Right lobe of liver (tissue), 6 donors: ENCODE measurements around the gene PRAF2. TPM values are rescaled to one million over a fixed set of nuclear protein-coding genes. Genes with fewer than 3 reads are reported as not detected.

Source experiments
- ATAC-seq, 4 donors: fragments of 200-7000 bp; cut with Tn5 transposase; one replicate each; pipeline ENCODE4 v1.9.1; 2020; ENCODE audit warnings: mild to moderate bottlenecking in 4 of 4, moderate library complexity in 4 of 4
- DNase-seq, 3 donors: peaks; one replicate each; pipeline ENCODE4 v3.0.0-alpha.2; 2020
- H3K27ac ChIP-seq, 3 donors: fragments of 200-600 bp; one replicate each; pipeline ENCODE4 v1.8.0; 2022
- H3K27me3 ChIP-seq, 2 donors: fragments of 200-600 bp; one replicate each; pipeline ENCODE4 v1.8.0; 2022
- H3K36me3 ChIP-seq, 4 donors: fragments of 200-600 bp; sonication (generic) in 1 of 4; one replicate each; pipeline versions ENCODE4 v1.5.1 to v1.8.0; 2017 to 2022; ENCODE audit warnings: control low read depth in 1 of 4
- H3K4me1 ChIP-seq, 4 donors: fragments of 200-600 bp; sonication (generic) in 1 of 4; one replicate each; pipeline versions ENCODE4 v1.5.1 to v1.8.0; 2017 to 2022; ENCODE audit warnings: control low read depth in 1 of 4
- H3K4me3 ChIP-seq, 3 donors: fragments of 200-600 bp; one replicate each; pipeline ENCODE4 v1.8.0; 2022
- H3K9me3 ChIP-seq, 4 donors: fragments of 200-600 bp; sonication (generic) in 1 of 4; one replicate each; pipeline versions ENCODE4 v1.5.1 to v1.8.0; 2017 to 2022; ENCODE audit warnings: control low read depth in 1 of 4
- POLR2A ChIP-seq: fragments of 450-650 bp; IDR thresholded peaks from one replicate; pipeline ENCODE4 v1.6.1; 2017; ENCODE audit warnings: antibody characterized with exemption, mild to moderate bottlenecking
- WGBS: methylation state at CpG from one replicate; pipeline ENCODE4 v1.1.6; 2018; ENCODE audit warnings: low coverage, low lambda C conversion rate; ENCODE audit not compliant: insufficient coverage; ENCODE audit errors: missing lambda C conversion rate; 5-methylcytosine and 5-hydroxymethylcytosine counted together
- intact Hi-C, 2 donors: fragments of 100-400 bp; cut with DNase I; formaldehyde crosslinking; loops; one replicate each; pipeline versions ENCODE4 v1.11.2 to v1.14.1; 2022
- long read RNA-seq: library from polyadenylated mRNA; unstranded; transcript quantifications from one replicate; pipeline ENCODE4 v2.0.0, GENCODE V29; 2019
- total RNA-seq, 6 experiments: library from RNA; depleted of rRNA in 2 of 6; stranded (reverse); fragments of >200 nt in 2 of 6; fragmentation: NEBNext Ultra II Directional in 3 of 6; extraction: Animal tissue kit (Norgen Biotek cat#: 25700) in 3 of 6; gene quantifications; one replicate each; pipeline versions ENCODE4 v1.1.0 to v1.2.4, GENCODE V29; 2016 to 2023
- TF ChIP-seq, protein P1 (sequence below), 4 donors: fragments of 200-600 bp in 3 of 4; fragments of 450-650 bp in 1 of 4; IDR thresholded peaks; one replicate each; pipeline versions ENCODE4 v1.5.1 to v1.8.0; 2016 to 2022; ENCODE audit warnings: antibody characterized with exemption in 4 of 4, mild to moderate bottlenecking in 2 of 4
- donor health status: DM: no; HTN: yes; CAD: no.
- donor health status: DM: no; HTN: no; CAD: no.
- donor health status: DM: no; HTN: no; CAD: no.
- donor health status: DM: no; HTN: yes; CAD: no.
- donor health status: DM: no; HTN: yes; CAD: no.

Gene PRAF2, protein sequence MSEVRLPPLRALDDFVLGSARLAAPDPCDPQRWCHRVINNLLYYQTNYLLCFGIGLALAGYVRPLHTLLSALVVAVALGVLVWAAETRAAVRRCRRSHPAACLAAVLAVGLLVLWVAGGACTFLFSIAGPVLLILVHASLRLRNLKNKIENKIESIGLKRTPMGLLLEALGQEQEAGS
- total RNA-seq: 10 to 100 TPM in 1 of 6 experiments, 1 to 10 TPM in 5; 3.1 to 11.2 (median 5.1) TPM
- long read RNA-seq: 0 reads

DNA sequence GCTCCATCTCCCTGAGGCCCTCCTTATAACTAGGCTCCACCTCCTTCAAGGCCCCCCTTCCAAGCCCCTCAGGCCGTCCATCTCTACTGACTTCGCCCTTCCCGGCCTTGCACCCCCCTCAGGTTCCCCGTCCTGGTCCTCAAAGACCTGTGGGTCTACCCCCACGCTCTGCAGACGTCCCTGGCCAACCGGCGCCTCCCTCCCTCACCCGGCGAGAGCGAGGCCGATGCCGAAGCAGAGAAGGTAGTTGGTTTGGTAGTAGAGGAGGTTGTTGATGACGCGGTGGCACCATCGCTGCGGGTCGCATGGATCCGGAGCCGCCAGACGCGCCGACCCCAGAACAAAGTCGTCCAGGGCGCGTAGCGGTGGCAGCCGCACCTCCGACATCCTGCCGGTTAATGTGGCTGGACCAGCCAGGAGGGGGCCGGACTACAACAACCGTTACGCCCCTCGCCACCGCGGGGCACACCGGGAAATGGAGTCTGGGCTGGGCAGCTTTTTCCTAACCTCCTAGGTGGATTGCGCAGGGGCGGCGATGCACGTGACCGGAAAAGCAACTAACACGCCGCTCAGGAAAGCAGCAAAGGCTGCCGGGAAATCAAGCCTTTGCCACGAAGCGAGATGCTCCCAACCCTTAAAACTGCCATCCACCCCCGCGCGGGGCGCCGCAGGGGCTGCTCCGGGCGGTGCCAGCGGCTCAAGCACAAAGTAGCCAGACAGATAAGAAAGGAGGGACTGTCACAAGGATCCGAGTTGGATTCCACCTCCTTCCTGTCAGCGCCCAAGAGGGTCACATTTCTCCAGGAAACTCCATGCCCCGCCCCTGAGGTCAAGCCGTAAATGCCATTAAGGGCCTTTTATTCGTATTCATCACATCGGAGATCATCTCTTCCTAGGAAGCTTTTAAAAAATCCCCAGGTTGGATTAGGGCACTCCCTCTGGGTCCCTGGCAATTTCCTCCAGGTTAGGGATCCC is at the start of gene PRAF2:
Gene PRAF2 (minus strand): TSS at position 402 of the 975 bp plus-strand sequence. CDS start 15 bp downstream, at position 387.
- Histone ChIP-seq H3K36me3 (no peaks in the 10 kb centered on the region), H3K4me3 (peak within 1 kb of the TSS; percentile 32 to 51 (median 44)), H3K27me3 (no peaks in the 10 kb centered on the region), H3K27ac (peak within 1 kb of the TSS in 1 of 3 donors; percentile 24), H3K4me1 (no peaks in the 10 kb centered on the region), H3K9me3 (no peaks in the 10 kb centered on the region)
- ATAC-seq (peak; percentile 92 to 96 (median 94)), DNase-seq (peak; percentile 92 to 95 (median 94))
- intact Hi-C loops: no loop called here
- TF ChIP-seq POLR2A: peak; percentile 55
- TF ChIP-seq, protein P1, sequence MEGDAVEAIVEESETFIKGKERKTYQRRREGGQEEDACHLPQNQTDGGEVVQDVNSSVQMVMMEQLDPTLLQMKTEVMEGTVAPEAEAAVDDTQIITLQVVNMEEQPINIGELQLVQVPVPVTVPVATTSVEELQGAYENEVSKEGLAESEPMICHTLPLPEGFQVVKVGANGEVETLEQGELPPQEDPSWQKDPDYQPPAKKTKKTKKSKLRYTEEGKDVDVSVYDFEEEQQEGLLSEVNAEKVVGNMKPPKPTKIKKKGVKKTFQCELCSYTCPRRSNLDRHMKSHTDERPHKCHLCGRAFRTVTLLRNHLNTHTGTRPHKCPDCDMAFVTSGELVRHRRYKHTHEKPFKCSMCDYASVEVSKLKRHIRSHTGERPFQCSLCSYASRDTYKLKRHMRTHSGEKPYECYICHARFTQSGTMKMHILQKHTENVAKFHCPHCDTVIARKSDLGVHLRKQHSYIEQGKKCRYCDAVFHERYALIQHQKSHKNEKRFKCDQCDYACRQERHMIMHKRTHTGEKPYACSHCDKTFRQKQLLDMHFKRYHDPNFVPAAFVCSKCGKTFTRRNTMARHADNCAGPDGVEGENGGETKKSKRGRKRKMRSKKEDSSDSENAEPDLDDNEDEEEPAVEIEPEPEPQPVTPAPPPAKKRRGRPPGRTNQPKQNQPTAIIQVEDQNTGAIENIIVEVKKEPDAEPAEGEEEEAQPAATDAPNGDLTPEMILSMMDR (IDR thresholded peaks at IDR 0.05): no peak
- WGBS: 31% methylated on average over 29 of the region's 61 CpGs

DNA sequence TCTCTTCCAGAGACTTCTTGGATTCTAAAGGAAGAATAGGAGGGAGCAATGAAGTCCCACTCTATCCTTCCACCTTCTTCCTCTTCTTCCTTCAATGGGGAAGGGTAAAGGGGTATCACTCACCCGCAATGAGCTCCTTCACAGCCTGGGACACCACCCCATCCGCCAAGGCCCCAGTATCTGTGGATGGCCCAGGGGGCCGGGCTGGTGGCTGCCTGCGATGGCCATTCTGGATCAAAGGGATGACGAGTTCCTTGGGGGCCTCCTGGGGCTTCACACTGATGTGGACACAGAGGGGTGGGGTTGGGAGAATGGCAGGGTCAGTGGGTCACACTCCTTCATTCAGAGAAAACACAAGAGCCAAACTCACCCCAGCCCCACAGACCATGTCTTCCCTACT is 48.7 kb upstream of the PRAF2 start:
- no peaks in the 10 kb centered on the region for H3K27me3 ChIP-seq
- intact Hi-C loops: no loop called here
- 68% methylated on average over 5 of the region's 5 CpGs for WGBS

DNA sequence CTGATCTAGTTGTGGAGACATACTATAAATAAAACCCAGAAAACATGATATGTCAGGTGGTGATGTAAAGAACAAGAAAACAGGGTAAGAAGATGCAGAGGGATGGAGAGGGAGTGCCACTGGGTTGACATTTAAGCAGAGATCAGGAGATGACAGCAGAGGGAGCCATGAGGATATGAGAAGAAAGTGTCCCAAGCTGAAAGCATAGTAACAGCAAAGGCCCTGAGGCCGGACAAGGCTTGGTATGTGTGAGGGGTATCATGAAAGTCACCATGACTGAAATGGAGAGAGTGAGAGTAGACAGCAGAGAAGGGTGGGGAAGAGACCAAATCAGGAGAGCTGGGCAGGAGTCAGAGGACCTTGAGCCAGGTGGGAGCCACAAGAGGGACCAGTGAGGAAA is 46.3 kb upstream of the PRAF2 start:
- no peak for DNase-seq
- intact Hi-C loops: no loop called here
- H3K36me3 ChIP-seq: peaks cover 0 to 18% (median 0%) of the 10 kb centered on the region in 4 donors
- H3K4me1 ChIP-seq: no peaks in the 10 kb centered on the region
- H3K27ac ChIP-seq: no peak overlapping the region
- no peak for ATAC-seq
- TF ChIP-seq, protein P1 (IDR thresholded peaks at IDR 0.05): peak in 1 of 4 donors; percentile 10
- TF ChIP-seq POLR2A: no peak
- 75% methylated on average over 1 of the region's 1 CpG for WGBS
- H3K4me3 ChIP-seq: no peak overlapping the region
- H3K27me3 ChIP-seq: no peaks in the 10 kb centered on the region
- no peaks in the 10 kb centered on the region for H3K9me3 ChIP-seq

More for the DNA sequence above, 48.7 kb upstream of the PRAF2 start:
- Histone ChIP-seq H3K36me3 (peaks cover 0 to 12% (median 0%) of the 10 kb centered on the region in 4 donors), H3K4me1 (no peaks in the 10 kb centered on the region), H3K9me3 (no peaks in the 10 kb centered on the region), H3K27ac (no peak overlapping the region), H3K4me3 (peak overlapping the region in 2 of 3 donors; percentile 72 to 79)
- TF ChIP-seq POLR2A: no peak
- TF ChIP-seq, protein P1 (IDR thresholded peaks at IDR 0.05): no peak
- no peak for DNase-seq
- no peak for ATAC-seq

DNA sequence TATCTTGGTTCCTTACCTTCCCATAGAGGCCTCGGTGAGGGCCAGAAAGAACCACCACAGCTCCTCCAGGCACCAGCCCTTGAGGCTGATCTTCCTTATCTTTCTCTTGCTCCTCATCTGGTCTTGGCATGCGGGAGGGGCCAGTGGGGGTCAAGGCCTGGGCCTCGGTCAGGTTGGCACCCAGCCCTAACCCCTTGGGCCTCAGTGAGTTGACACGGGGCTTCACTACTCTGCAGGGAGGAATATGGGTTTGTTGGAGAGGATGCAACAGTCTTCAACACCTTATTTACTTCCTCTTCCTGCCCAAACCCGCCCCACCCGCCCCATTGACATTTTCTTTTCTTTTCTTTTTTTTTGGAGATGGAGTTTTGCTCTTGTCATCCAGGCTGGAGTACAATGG is 43.8 kb upstream of the PRAF2 start:
- intact Hi-C loops: no loop called here
- H3K4me1 ChIP-seq: no peaks in the 10 kb centered on the region
- DNase-seq (no peak), ATAC-seq (no peak)
- no peaks in the 10 kb centered on the region for H3K9me3 ChIP-seq
- peaks cover 0 to 29% (median under 1%) of the 10 kb centered on the region in 4 donors for H3K36me3 ChIP-seq
- no peaks in the 10 kb centered on the region for H3K27me3 ChIP-seq
- TF ChIP-seq, protein P1 (IDR thresholded peaks at IDR 0.05): no peak
- no peak for TF ChIP-seq POLR2A
- no peak overlapping the region for H3K4me3 ChIP-seq
- H3K27ac ChIP-seq: no peak overlapping the region
- 67% methylated on average over 3 of the region's 6 CpGs for WGBS
